SK-N-SH treated with all-trans-retinoic acid at 6 μM for 48 hours (cell line): ENCODE measurements around the gene RUFY3.

ENCODE experiments used
- CREB5 ChIP-seq: fragments of 250-450 bp; sonication (Bioruptor Pico); IDR thresholded peaks from 2 replicates; pipeline ENCODE4 v1.5.1; 2020; ENCODE audit warnings: low read depth, mild to moderate bottlenecking, moderate library complexity
- CSDC2 ChIP-seq: fragments of 250-450 bp; sonication (Bioruptor Pico); IDR thresholded peaks from 2 replicates; pipeline ENCODE4 v1.5.0; 2020; ENCODE audit warnings: mild to moderate bottlenecking, moderate library complexity
- ESRRG ChIP-seq: fragments of 250-450 bp; sonication (Bioruptor Pico); IDR thresholded peaks from 2 replicates; pipeline ENCODE4 v1.6.1; 2021; ENCODE audit warnings: mild to moderate bottlenecking
- PATZ1 ChIP-seq: fragments of 250-450 bp; sonication (Bioruptor Pico); IDR thresholded peaks from 2 replicates; pipeline ENCODE4 v1.8.0; 2020; ENCODE audit warnings: mild to moderate bottlenecking, moderate library complexity, borderline replicate concordance
- PPARA ChIP-seq: fragments of 250-450 bp; sonication (Bioruptor Pico); IDR thresholded peaks from 2 replicates; pipeline ENCODE4 v1.5.0; 2020; ENCODE audit warnings: mild to moderate bottlenecking, borderline replicate concordance
- RARB ChIP-seq: fragments of 250-450 bp; sonication (Bioruptor Pico); IDR thresholded peaks from 2 replicates; pipeline ENCODE4 v1.8.0; 2021; ENCODE audit warnings: mild to moderate bottlenecking, moderate library complexity
- TOX ChIP-seq: fragments of 250-450 bp; sonication (Bioruptor Pico); IDR thresholded peaks from 2 replicates; pipeline ENCODE4 v1.8.0; 2021; ENCODE audit warnings: mild to moderate bottlenecking, moderate library complexity, borderline replicate concordance
- ZFP3 ChIP-seq: fragments of 250-450 bp; sonication (Bioruptor Pico); IDR thresholded peaks from 2 replicates; pipeline ENCODE4 v1.5.0; 2020; ENCODE audit warnings: mild to moderate bottlenecking, moderate library complexity
- ZNF565 ChIP-seq: fragments of 450-650 bp; formaldehyde crosslinking; conservative IDR thresholded peaks from 2 replicates; pipeline ENCODE4 v1.5.0; 2020; ENCODE audit warnings: low read depth, mild to moderate bottlenecking, moderate library complexity
- ZNF8 ChIP-seq: fragments of 450-650 bp; formaldehyde crosslinking; IDR thresholded peaks from 2 replicates; pipeline ENCODE4 v1.5.0; 2020; ENCODE audit warnings: mild to moderate bottlenecking, moderate library complexity

DNA sequence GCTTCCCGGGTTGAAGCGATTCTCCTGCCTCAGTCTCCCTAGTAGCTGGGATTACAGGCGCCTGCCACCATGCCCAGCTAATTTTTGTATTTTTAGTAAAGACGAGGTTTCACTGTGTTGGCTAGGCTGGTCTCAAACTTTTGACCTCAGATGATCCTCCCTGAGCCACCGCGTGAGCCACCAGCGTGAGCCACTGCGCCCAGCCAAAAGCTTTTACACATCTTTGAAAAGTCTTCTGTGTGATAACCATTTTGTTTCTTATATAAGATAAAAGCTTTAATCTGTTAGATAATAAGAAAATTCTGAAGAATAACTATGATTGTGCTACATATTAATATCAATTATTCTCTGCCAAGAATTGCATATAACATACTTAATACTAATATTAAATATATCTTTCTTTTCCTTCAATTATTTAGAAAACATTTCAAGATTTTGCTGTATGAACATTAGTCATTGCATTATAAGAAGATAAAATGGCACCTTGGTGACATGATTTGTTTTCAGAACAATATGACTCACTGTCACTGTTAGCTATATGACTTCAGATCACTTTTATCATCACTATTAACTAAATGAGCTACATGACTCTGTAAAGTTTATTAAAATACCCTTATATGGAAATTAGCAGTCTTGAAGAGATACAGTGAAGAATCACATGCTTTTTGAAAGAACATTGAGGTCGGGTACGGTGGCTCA, 33.4 kb downstream of the RUFY3 start:
- TF ChIP-seq ZNF8 (CRISPR knock-in tag): no peak
- no peak for TF ChIP-seq ZNF565
- TF ChIP-seq TOX: no peak
- no peak for TF ChIP-seq CREB5 (CRISPR knock-in tag)
- no peak for TF ChIP-seq ESRRG (CRISPR knock-in tag)
- TF ChIP-seq PATZ1 (CRISPR knock-in tag): no peak
- no peak for TF ChIP-seq CSDC2
- TF ChIP-seq ZFP3 (CRISPR knock-in tag): no peak
- TF ChIP-seq PPARA (CRISPR knock-in tag): no peak
- TF ChIP-seq RARB (CRISPR knock-in tag): no peak
